ENCODE data around the gene CYTH3. TPM values are rescaled to one million over a fixed set of nuclear protein-coding genes. Genes with fewer than 3 reads are reported as not detected.

The CYTH3 gene
- total and polyA plus RNA-seq, 2 of the 4 experiments (the other 2 are of a cell fraction): 14.2 to 34.8 TPM

- 94% methylated on average over 10 of the region's 22 CpGs; no CpG with 5 or more reads in 1 of the 2 experiments for WGBS, 2 experiments (ENCODE audit: extremely low coverage in 2 of 2, insufficient read length in 1 of 2)
- no peak for ATAC-seq (ENCODE audit: low read depth)
- CTCF ChIA-PET: no interaction called here
- TF ChIP-seq USF2 (IDR thresholded peaks at IDR 0.05; ENCODE audit: low read depth, low read length): no peak
- no peak for TF ChIP-seq FOS (IDR thresholded peaks at IDR 0.05; ENCODE audit: low read depth, low read length)
- TF ChIP-seq RAD21 (IDR thresholded peaks at IDR 0.05; ENCODE audit: low read length): no peak
- TF ChIP-seq RFX5 (IDR thresholded peaks at IDR 0.05; ENCODE audit: low read depth, low read length): no peak
- TF ChIP-seq SMC3 (IDR thresholded peaks at IDR 0.05; ENCODE audit: low read depth, low read length): no peak
- TF ChIP-seq MXI1 (IDR thresholded peaks at IDR 0.05; ENCODE audit: borderline replicate concordance, low read depth, low read length): no peak
- no peak for TF ChIP-seq CTCF (conservative IDR thresholded peaks at IDR 0.05; ENCODE audit: low read depth, low read length)
- no peak for TF ChIP-seq ELK1 (IDR thresholded peaks at IDR 0.05; ENCODE audit: borderline replicate concordance, low read depth, low read length)
- no peak for TF ChIP-seq RCOR1 (IDR thresholded peaks at IDR 0.05; ENCODE audit: insufficient replicate concordance, low read length)
- no peak for TF ChIP-seq POLR2A (IDR thresholded peaks at IDR 0.05; ENCODE audit: low read depth, low read length)
- TF ChIP-seq MAFK (IDR thresholded peaks at IDR 0.05; ENCODE audit: low read depth, low read length): no peak
- TF ChIP-seq CHD1 (IDR thresholded peaks at IDR 0.05; ENCODE audit: low read depth, low read length): no peak
- TF ChIP-seq MAZ (IDR thresholded peaks at IDR 0.05; ENCODE audit: borderline replicate concordance, low read depth, low read length): no peak
- no peak for TF ChIP-seq NFE2L2 (IDR thresholded peaks at IDR 0.05; ENCODE audit: low read depth, low read length)
- no peak for TF ChIP-seq BHLHE40 (IDR thresholded peaks at IDR 0.05; ENCODE audit: low read depth, low read length)
Measured at GRCh38 chr7:6167587-6168476, 104.6 kb downstream of the CYTH3 start.

More at GRCh38 chr7:6167587-6168476, 104.6 kb downstream of the CYTH3 start:
- no peak for DNase-seq
- Histone ChIP-seq H2BK20ac (ENCODE audit: low read depth, low read length) (no peak overlapping the region), H2AK9ac (replicated peaks; ENCODE audit: low read depth, low read length, poor library complexity) (no peak overlapping the region), H3K9ac (ENCODE audit: low read depth, low read length) (no peak overlapping the region), H2BK5ac (ENCODE audit: low read depth, low read length, poor library complexity, severe bottlenecking) (no peak overlapping the region), H3K36me3 (ENCODE audit: control insufficient read depth, insufficient read depth, low read length) (peaks cover 42% of the 10 kb centered on the region), H4K91ac (ENCODE audit: insufficient read depth, low read depth, low read length) (no peak overlapping the region), H3K4me2 (ENCODE audit: low read depth, low read length) (no peak overlapping the region), H2AFZ (replicated peaks; ENCODE audit: low read length, poor library complexity) (no peak overlapping the region), H2AK5ac (ENCODE audit: low read depth, low read length) (no peak overlapping the region), H4K8ac (ENCODE audit: low read depth in 2 of 2, low read length in 2 of 2) (no peak overlapping the region), H3K23ac (ENCODE audit: low read depth, low read length) (no peak overlapping the region), H3K27ac (ENCODE audit: insufficient read depth, low read length) (no peak overlapping the region), H4K5ac (ENCODE audit: low read depth, low read length) (no peak overlapping the region), H4K20me1 (ENCODE audit: insufficient read depth, low read length) (no peaks in the 10 kb centered on the region), H3K9me1 (ENCODE audit: insufficient read depth, low read length) (0 out of 2 replicates have a peak, but pooled peaks cover 2% of the 10 kb centered on the region), H3K79me1 (ENCODE audit: low read depth in 1 of 2, low read length in 2 of 2) (peaks cover 0 to 30% of the 10 kb centered on the region in 2 experiments; a peak in 2 of 4 replicates), H3K9me3 (ENCODE audit: control insufficient read depth, insufficient read depth, low read length) (no peaks in the 10 kb centered on the region), H3K18ac (ENCODE audit: low read depth, low read length) (no peak overlapping the region), H3K4ac (ENCODE audit: low read depth, low read length) (no peak overlapping the region), H3K4me1 (ENCODE audit: control insufficient read depth, insufficient read depth, low read length) (peaks cover 3% of the 10 kb centered on the region), H3K27me3 (ENCODE audit: control insufficient read depth, insufficient read depth, low read length) (no peaks in the 10 kb centered on the region), H3K56ac (ENCODE audit: extremely low read depth, insufficient read depth, low read length) (no peak overlapping the region), H3K4me3 (ENCODE audit: insufficient read depth, low read depth, low read length) (no peak overlapping the region), H2BK120ac (ENCODE audit: low read depth, low read length) (no peak overlapping the region), H2BK15ac (ENCODE audit: low read depth, low read length) (no peak overlapping the region), H3K14ac (replicated peaks; ENCODE audit: low read depth, low read length) (no peak overlapping the region)
- POLR2A ChIA-PET (ENCODE audit: unreplicated experiment): no interaction called here
- BruUV-seq (replicated peaks): no TSS peak
- intact Hi-C loops (cut with micrococcal nuclease): no loop called here
- in situ Hi-C loops (cut with MboI; ENCODE audit: low sequenced_read_pairs): no loop called here
- dilution Hi-C loops (cut with HindIII; ENCODE audit: low sequenced_read_pairs, unreplicated experiment): no loop called here
